DMS53 treated with DMSO at 0.1 percent for 48 hours (cell line): Measurements from ENCODE around the gene RBBP8NL.

Experiments used
- DNase-seq: peaks from one replicate; lab custom pipeline; 2025; ENCODE audit not compliant: unreplicated experiment; lab: John Stamatoyannopoulos, UW

The RBBP8NL gene

DNA sequence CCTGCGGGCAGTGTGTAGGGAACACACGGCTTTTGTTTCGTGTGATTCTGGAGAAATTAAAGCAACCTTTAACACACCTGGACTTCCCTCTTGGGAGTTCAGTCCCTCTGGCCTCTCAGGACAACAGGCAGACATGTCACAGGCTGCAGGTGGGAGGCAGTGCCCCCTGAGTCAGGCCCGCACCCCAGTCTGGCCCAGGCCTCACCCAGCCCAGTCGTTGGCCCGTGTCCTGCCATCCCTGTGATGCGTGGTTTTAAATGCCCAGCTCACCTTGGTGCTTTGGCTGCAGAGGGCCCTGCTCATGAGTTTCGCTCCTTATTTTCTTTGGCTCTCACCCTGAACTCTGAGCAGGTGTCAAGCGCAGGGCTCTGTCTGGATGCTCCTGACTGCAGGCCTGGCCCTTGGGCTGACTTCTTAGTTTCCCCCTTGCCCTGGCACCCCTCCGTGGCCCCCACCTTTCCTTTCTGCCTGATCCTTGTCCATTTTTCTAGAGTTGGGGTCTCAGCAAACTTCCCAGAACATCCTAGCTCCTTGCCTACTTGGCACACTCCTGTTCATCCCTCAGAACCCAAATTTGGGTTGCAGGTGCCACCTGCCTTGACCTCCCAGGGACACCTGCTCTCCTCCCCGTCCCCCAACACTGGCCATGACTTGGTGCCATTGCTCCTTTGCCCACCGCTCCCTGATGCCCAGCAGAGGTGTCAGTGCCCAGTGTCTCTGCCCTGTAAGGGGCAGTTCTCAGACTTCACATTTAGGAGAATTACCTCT is 18.1 kb downstream of the RBBP8NL start:
- no peak for DNase-seq

- DNase-seq = no peak
These were observed 18.7 kb downstream of the RBBP8NL start for GRCh38 chr20:62408640-62409039.

DNA sequence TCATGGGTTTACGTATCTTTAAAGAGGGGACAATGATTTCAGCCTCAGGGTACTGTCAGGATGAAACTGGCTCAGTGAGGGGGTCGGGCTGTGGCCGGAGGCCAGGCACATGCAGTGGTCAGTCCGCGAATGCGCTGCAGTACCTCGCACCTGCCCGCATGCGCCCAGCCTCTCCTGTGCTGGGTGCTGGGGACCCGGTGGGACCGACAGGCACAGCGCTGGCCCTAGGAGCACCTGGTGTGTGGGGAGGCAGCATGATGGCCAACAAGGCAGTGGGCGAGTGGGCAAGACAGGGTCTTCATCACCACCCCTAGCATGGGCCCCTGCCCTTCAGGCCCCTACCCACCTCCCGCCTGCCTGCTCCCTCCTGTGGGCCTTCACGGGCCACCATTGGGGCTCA is 19.3 kb downstream of the RBBP8NL start:
- no peak for DNase-seq

GRCh38 chr20:62407221-62407992 is 19.9 kb downstream of the RBBP8NL start, which contains the start of gene CABLES2:
Gene CABLES2, minus strand, starts transcription at chr20:62407285. Its CDS starts 9 bp downstream, at chr20:62407276.
- peak; percentile 82 for DNase-seq

DNA sequence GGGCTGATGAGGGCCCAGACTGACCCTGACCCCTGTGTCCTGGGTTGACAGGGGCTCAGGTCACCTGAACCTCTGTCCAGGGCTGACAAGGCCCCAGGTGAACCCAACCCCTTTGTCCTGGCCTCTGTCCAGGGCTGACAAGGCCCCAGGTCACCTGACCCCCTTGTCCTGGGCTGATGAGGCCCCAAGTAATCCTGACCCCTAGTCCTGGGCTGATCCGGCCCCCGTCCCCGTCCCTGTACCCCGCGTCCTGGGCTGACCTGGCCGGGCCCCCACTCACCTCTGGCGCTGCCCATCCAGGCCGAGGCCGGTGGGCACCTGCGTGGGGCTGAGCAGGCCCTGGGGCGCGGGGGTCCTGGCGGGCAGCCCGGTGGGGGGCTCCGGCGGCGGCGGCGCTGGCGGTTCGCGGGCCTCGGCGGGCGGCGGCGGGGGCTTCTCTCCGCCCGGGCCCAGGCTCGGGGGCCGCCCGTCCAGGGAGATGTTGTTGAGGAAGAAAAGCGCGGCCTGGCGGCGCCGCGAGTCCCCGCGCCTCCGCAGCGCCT is 20.6 kb downstream of the RBBP8NL start:
- no peak for DNase-seq

GRCh38 chr20:62405981-62406513 is 21.3 kb downstream of the RBBP8NL start:
- DNase-seq = no peak

DNA sequence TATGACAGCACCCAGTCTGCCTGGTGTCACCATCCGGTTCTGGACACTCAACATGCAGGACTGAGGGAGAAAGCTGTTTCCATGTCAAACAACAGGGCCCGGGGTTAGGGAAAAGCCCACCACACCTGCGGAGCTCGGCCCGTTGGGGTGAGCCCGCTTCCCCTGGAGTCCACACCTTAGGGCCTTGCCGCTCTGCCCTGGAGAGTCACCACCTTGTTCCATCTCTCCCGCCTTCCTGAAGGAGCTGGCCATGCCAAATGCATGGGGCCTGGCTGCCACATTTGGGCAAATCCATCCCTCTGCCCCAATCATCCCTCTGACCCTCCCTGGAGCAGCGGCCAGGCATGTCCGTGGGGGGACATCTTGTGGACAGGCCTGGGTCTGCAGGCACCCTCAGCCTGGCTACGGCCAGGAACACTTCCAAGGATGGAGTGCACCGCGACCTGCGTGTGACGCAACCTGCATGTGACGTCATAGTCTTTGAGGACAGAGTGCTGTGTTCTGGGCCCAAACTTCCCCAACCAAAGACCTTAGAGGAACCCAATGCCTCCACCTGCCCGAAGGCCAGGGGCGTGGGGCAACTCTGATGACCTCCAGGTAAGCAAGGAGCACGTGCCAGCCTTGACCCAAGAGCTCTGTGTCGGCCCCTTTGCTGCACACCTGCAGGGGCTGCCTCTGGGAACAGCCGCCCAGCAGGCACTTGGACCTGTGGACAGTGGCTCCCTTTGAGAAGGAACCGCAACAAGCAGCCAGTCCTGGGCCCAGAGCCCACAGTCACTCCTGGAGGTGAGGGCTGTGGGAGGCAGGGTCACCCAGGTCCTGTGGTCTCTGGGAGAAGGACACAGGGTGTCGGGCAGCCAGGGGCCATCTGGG is 22.0 kb downstream of the RBBP8NL start:
- no peak for DNase-seq

DNA sequence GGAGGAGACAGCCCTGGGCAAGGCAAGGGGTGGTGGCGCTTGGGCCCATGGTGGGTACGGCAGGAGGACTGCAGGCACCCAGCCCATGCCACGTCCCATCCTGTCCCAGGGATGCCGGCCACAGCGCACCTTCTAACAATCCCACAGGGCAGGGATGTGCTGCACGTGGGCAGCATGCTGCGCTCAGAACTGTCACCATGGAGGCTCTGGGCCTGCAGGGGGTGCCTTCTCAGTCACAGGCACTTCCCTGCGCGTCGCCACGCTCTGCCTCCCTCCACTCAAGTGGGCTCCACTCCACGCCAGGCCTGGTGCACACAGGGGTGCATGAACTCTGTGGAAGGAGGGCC is 22.6 kb downstream of the RBBP8NL start:
- DNase-seq = no peak

- no peak for DNase-seq
These were observed 23.1 kb downstream of the RBBP8NL start for GRCh38 chr20:62404112-62404665.

- no peak for DNase-seq
These were observed 24.0 kb downstream of the RBBP8NL start for GRCh38 chr20:62403331-62403730.

GRCh38 chr20:62402456-62403150 is 24.7 kb downstream of the RBBP8NL start:
- no peak for DNase-seq

DNA sequence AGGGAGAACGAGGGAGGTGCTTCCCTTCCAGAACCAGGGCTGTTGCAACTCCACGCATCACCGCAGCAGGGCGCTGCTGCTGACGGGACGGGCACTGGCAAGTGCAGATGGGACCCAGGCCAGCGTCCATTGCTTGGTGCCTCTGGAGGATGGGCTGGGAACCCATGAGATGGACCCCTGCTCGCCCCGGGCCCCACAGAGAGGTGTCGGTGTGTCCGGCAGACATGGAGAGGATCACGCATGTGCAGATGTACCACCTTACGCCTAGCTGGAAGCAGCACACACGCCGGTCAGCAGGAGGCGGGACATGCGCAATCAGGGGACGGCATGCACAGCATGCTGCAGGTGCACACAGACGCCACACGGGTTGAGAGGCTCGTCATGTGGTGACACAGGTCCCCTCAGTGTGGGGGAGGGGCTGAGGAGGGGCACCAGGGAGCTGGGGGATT is 26.0 kb downstream of the RBBP8NL start:
- DNase-seq = no peak

GRCh38 chr20:62400541-62400940 is 26.8 kb downstream of the RBBP8NL start:
- no peak for DNase-seq

DNA sequence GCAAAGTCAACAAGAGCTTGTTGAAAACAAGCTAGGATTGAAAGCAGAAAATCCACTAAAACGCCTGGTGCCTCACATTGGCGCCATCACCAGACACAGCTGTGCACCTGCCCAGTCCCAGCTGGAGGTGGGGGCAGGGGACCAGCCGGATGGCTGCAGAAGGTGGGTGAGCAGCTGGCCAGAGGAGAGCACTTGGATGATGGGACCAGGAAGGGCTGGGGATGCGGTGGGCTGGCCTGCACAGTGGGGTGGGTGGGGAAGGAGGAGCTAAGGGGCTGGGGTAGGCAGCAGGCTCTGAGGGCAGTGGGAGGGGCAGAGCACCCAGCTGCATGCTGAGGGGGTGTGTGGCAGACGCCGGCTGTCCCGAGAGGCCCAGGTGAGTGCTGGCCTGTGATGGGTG is 27.3 kb downstream of the RBBP8NL start:
- peak; percentile 55 for DNase-seq

- DNase-seq = no peak
These were observed 29.1 kb downstream of the RBBP8NL start for GRCh38 chr20:62398120-62398821.

DNA sequence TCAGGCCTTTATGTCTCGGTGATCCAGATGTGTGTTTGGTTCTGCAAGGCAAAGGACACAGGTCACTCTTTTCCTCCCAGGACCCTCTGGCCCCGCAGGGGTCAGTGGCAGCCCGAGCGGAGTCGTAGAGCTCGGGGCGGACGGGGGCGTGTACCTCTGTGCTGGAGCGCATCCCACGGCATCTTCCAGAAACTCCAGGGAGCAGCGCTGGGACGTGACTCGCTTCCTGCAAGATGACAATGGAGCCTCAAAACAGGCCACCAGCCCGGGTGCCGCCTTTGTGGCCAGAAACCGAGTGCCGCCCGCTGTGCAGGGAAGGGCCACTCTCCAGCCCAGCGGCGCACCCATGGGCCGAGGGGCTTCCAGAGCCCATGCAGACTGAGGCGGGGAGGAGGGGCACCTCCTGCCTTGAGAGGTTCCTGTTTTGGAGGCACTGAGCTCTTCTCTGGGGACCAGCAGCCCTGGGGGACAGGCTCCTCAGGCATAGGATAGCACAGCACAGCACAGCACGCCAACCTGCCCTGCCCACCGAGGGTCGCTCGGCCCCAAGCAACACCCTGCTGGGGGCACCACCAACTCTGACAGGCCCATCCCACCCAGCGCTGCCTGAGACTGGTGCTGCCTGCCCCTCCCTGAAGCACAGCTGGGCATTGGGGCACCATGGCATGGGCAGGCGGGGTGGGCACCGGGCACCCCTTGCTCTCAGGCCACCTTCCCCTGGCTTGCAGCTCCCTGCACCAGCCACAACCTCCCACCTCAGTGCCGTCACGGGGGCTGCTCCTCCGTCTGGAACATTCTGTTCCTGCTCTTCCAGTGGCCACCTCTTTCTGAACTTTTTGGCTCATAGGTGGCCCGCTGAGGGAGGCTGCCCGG is 30.7 kb downstream of the RBBP8NL start:
- DNase-seq = no peak

GRCh38 chr20:62395311-62396242 is 31.8 kb downstream of the RBBP8NL start:
- DNase-seq = no peak
